Bone marrow (tissue), 2 donors: ENCODE measurements around the gene MEF2C.

ENCODE experiments used
- DNase-seq, 2 donors: peaks; one replicate each; lab custom pipeline; 2025; lab: John Stamatoyannopoulos, UW

MEF2C gene

GRCh38 chr5:88758591-88758990, 124.4 kb downstream of the MEF2C start:
- no peak for DNase-seq

GRCh38 chr5:88758184-88758583, 124.8 kb downstream of the MEF2C start:
- no peak for DNase-seq

- no peak for DNase-seq
Observed at GRCh38 chr5:88756953-88757352, 126.0 kb downstream of the MEF2C start.

GRCh38 chr5:88748666-88749065, 134.3 kb downstream of the MEF2C start:
- no peak for DNase-seq

- no peak for DNase-seq
Observed at GRCh38 chr5:88746438-88746882, 136.5 kb downstream of the MEF2C start.

- DNase-seq, result no peak
Observed at GRCh38 chr5:88745093-88745696, 137.8 kb downstream of the MEF2C start.

- DNase-seq, result no peak
Observed at GRCh38 chr5:88743231-88743834, 139.7 kb downstream of the MEF2C start.

GRCh38 chr5:88741964-88742363, 141.0 kb downstream of the MEF2C start:
- no peak for DNase-seq

- DNase-seq, result no peak
Observed at GRCh38 chr5:88740604-88741185, 142.3 kb downstream of the MEF2C start.

- DNase-seq, result no peak
Observed at GRCh38 chr5:88736494-88736893, 146.5 kb downstream of the MEF2C start.

- DNase-seq, result no peak
Observed at GRCh38 chr5:88734983-88735382, 148.0 kb downstream of the MEF2C start.

GRCh38 chr5:88734191-88734640, 148.8 kb downstream of the MEF2C start:
- DNase-seq, result peak in 1 of 2 donors; percentile 73

GRCh38 chr5:88732862-88733261, 150.1 kb downstream of the MEF2C start:
- DNase-seq, result no peak

GRCh38 chr5:88732181-88732633, 150.8 kb downstream of the MEF2C start:
- peak; percentile 8 to 98 for DNase-seq

- no peak for DNase-seq
Observed at GRCh38 chr5:88729829-88730182, 153.2 kb downstream of the MEF2C start.

GRCh38 chr5:88729084-88729828, 153.7 kb downstream of the MEF2C start:
- DNase-seq, result peak in 1 of 2 donors; percentile 82

- peak in 1 of 2 donors; percentile 22 for DNase-seq
Observed at GRCh38 chr5:88727705-88728313, 155.2 kb downstream of the MEF2C start.

- DNase-seq, result no peak
Observed at GRCh38 chr5:88725454-88725853, 157.5 kb downstream of the MEF2C start.

- DNase-seq, result no peak
Observed at GRCh38 chr5:88724201-88724600, 158.8 kb downstream of the MEF2C start.

GRCh38 chr5:88722546-88723073, 160.4 kb downstream of the MEF2C start:
- no peak for DNase-seq

GRCh38 chr5:88719434-88719833, 163.6 kb downstream of the MEF2C start:
- no peak for DNase-seq

- DNase-seq, result no peak
Observed at GRCh38 chr5:88718736-88719135, 164.2 kb downstream of the MEF2C start.
